ENCODE data around the gene GLRX3. TPM values are rescaled to one million over a fixed set of nuclear protein-coding genes. Genes with fewer than 3 reads are reported as not detected.

The GLRX3 gene
- total RNA-seq, 3 donors from 2014 or later = 36.1 to 63.4 (median 43.5) TPM

GRCh38 chr10:130140425-130140824 lies 4.2 kb downstream of the GLRX3 start:
- Histone ChIP-seq H3K36me3 (no peaks in the 10 kb centered on the region), H3K9me3 (no peaks in the 10 kb centered on the region), H3K27ac (no peak overlapping the region), H3K4me1 (peaks cover 0 to 12% of the 10 kb centered on the region in 2 donors), H3K4me3 (no peak overlapping the region), H3K27me3 (no peaks in the 10 kb centered on the region)
- DNase-seq (ENCODE audit: low spot score in 2 of 2) = no peak
- TF ChIP-seq POLR2AphosphoS5 (IDR thresholded peaks at IDR 0.05) (no peak), CTCF (IDR thresholded peaks at IDR 0.05) (no peak), POLR2A (IDR thresholded peaks at IDR 0.05) (no peak)
- intact Hi-C loops (cut with DNase I; ENCODE audit: low total_unique reads) = no loop called here

GRCh38 chr10:130141038-130141437 lies 4.8 kb downstream of the GLRX3 start:
- intact Hi-C loops (cut with DNase I; ENCODE audit: low total_unique reads) = no loop called here
- Histone ChIP-seq H3K27me3 (no peaks in the 10 kb centered on the region), H3K4me3 (no peak overlapping the region), H3K4me1 (peaks cover 0 to 12% of the 10 kb centered on the region in 2 donors), H3K36me3 (no peaks in the 10 kb centered on the region), H3K27ac (no peak overlapping the region), H3K9me3 (no peaks in the 10 kb centered on the region)
- TF ChIP-seq CTCF (IDR thresholded peaks at IDR 0.05) (no peak), POLR2A (IDR thresholded peaks at IDR 0.05) (no peak), POLR2AphosphoS5 (IDR thresholded peaks at IDR 0.05) (no peak)
- no peak for DNase-seq (ENCODE audit: low spot score in 2 of 2)

- peaks cover 0 to 12% of the 10 kb centered on the region in 2 donors for H3K4me1 ChIP-seq
- H3K9me3 ChIP-seq = no peaks in the 10 kb centered on the region
- H3K27me3 ChIP-seq = no peaks in the 10 kb centered on the region
- no peak overlapping the region for H3K27ac ChIP-seq
- intact Hi-C loops (cut with DNase I; ENCODE audit: low total_unique reads) = no loop called here
- no peak for DNase-seq (ENCODE audit: low spot score in 2 of 2)
- no peaks in the 10 kb centered on the region for H3K36me3 ChIP-seq
- TF ChIP-seq POLR2A (IDR thresholded peaks at IDR 0.05) (no peak), CTCF (IDR thresholded peaks at IDR 0.05) (no peak), POLR2AphosphoS5 (IDR thresholded peaks at IDR 0.05) (no peak)
- no peak overlapping the region for H3K4me3 ChIP-seq
Observed at GRCh38 chr10:130141460-130141859, 5.3 kb downstream of the GLRX3 start.

GRCh38 chr10:130141878-130142277 lies 5.7 kb downstream of the GLRX3 start:
- H3K4me3 ChIP-seq = no peak overlapping the region
- TF ChIP-seq CTCF (IDR thresholded peaks at IDR 0.05) (no peak), POLR2AphosphoS5 (IDR thresholded peaks at IDR 0.05) (no peak), POLR2A (IDR thresholded peaks at IDR 0.05) (no peak)
- H3K27me3 ChIP-seq = no peaks in the 10 kb centered on the region
- no peak overlapping the region for H3K27ac ChIP-seq
- H3K9me3 ChIP-seq = no peaks in the 10 kb centered on the region
- no peaks in the 10 kb centered on the region for H3K36me3 ChIP-seq
- H3K4me1 ChIP-seq = peaks cover 0 to 12% of the 10 kb centered on the region in 2 donors
- no peak for DNase-seq (ENCODE audit: low spot score in 2 of 2)
- intact Hi-C loops (cut with DNase I; ENCODE audit: low total_unique reads) = no loop called here

- no peak for DNase-seq (ENCODE audit: low spot score in 2 of 2)
- Histone ChIP-seq H3K36me3 (peaks cover 6% of the 10 kb centered on the region), H3K4me3 (no peak overlapping the region), H3K27ac (no peak overlapping the region), H3K4me1 (no peaks in the 10 kb centered on the region), H3K27me3 (no peaks in the 10 kb centered on the region), H3K9me3 (no peaks in the 10 kb centered on the region)
- intact Hi-C loops (cut with DNase I; ENCODE audit: low total_unique reads) = no loop called here
- TF ChIP-seq CTCF (IDR thresholded peaks at IDR 0.05) (no peak), POLR2A (IDR thresholded peaks at IDR 0.05) (no peak), POLR2AphosphoS5 (IDR thresholded peaks at IDR 0.05) (no peak)
Observed at GRCh38 chr10:130146042-130146441, 9.9 kb downstream of the GLRX3 start.
